GM13976 (cell line): ENCODE data around the gene LINC00305.

Experiments
- DNase-seq: peaks from one replicate; pipeline ENCODE4 v3.0.0; 2012; ENCODE audit warnings: low spot score
- CTCF ChIP-seq: IDR thresholded peaks from 2 replicates; pipeline ENCODE4 v1.5.1; 2012; ENCODE audit warnings: borderline replicate concordance, mild to moderate bottlenecking; ENCODE audit not compliant: insufficient read depth; ENCODE audit errors: extremely low read depth, missing control alignments, control extremely low read depth
- in situ Hi-C: fragments of 300-500 bp; cut with MboI; formaldehyde crosslinking; loops from one replicate; pipeline ENCODE4 v1.12.0; 2022; ENCODE audit warnings: low sequenced_read_pairs, mixed read lengths, inconsistent platforms; ENCODE audit not compliant: unreplicated experiment

LINC00305 gene

GRCh38 chr18:64149916-64150438 is 1.1 kb upstream of the LINC00305 start:
- DNase-seq, result no peak
- TF ChIP-seq CTCF, result no peak
- in situ Hi-C loops, result no loop called here

GRCh38 chr18:64142904-64143303 is 6.0 kb downstream of the LINC00305 start:
- in situ Hi-C loops, result no loop called here
- no peak for DNase-seq
- TF ChIP-seq CTCF, result no peak

GRCh38 chr18:64137914-64138313 is 11.0 kb downstream of the LINC00305 start:
- DNase-seq, result no peak
- TF ChIP-seq CTCF, result no peak
- in situ Hi-C loops, result no loop called here

- no peak for DNase-seq
- TF ChIP-seq CTCF, result no peak
- in situ Hi-C loops, result no loop called here
Observed at GRCh38 chr18:64134044-64134747, 14.7 kb downstream of the LINC00305 start.

GRCh38 chr18:64132871-64133270 is 16.0 kb downstream of the LINC00305 start:
- TF ChIP-seq CTCF, result no peak
- in situ Hi-C loops, result no loop called here
- no peak for DNase-seq

- in situ Hi-C loops, result no loop called here
- no peak for TF ChIP-seq CTCF
- no peak for DNase-seq
Observed at GRCh38 chr18:64131314-64131713, 17.6 kb downstream of the LINC00305 start.
